Measurements from ENCODE around the gene UBE2E2. TPM values are rescaled to one million over a fixed set of nuclear protein-coding genes. Genes with fewer than 3 reads are reported as not detected.

UBE2E2 gene
- total RNA-seq, 1 experiment from 2014 or later, result 38.6 TPM

- Histone ChIP-seq H3K79me2 (ENCODE audit: insufficient read depth, low read length) (peaks cover 2% of the 10 kb centered on the region; the same call in 1 of the 2 replicates), H4K20me1 (ENCODE audit: control insufficient read depth, insufficient read depth, insufficient read length) (no peaks in the 10 kb centered on the region), H3K4me1 (ENCODE audit: insufficient read depth, low read length) (peaks cover 3% of the 10 kb centered on the region; the same call in 1 of the 2 replicates), H3K27me3 (ENCODE audit: insufficient read depth, low read length) (no peaks in the 10 kb centered on the region), H2BK15ac (ENCODE audit: low read depth, low read length) (no peak overlapping the region), H3K23ac (ENCODE audit: insufficient read length, low read depth, low read length) (no peak overlapping the region), H4K8ac (replicated peaks; ENCODE audit: insufficient read length, low read depth, low read length) (no peak overlapping the region), H2AFZ (ENCODE audit: low read length) (no peak overlapping the region), H4K91ac (ENCODE audit: insufficient read length, low read depth, low read length) (no peak overlapping the region), H3T11ph (ENCODE audit: low read length) (no peak overlapping the region), H4K5ac (ENCODE audit: insufficient read length, low read depth, low read length) (no peak overlapping the region), H2AK5ac (ENCODE audit: insufficient read length, low read length) (no peak overlapping the region), H2BK120ac (ENCODE audit: low read depth, low read length, poor library complexity, severe bottlenecking) (no peak overlapping the region), H3K56ac (ENCODE audit: insufficient read length, low read depth, low read length) (no peak overlapping the region), H3K4me2 (ENCODE audit: insufficient read depth, insufficient read length, low read length) (no peak overlapping the region), H2BK12ac (ENCODE audit: insufficient read length, low read depth, low read length) (no peak overlapping the region), H2BK5ac (ENCODE audit: insufficient read length, low read length) (no peak overlapping the region), H3K9me3 (ENCODE audit: control insufficient read depth, low read depth, low read length) (no peaks in the 10 kb centered on the region), H3K18ac (ENCODE audit: insufficient read length, low read depth, low read length) (no peak overlapping the region), H3K9ac (ENCODE audit: extremely low read depth, insufficient read length, low read length) (no peak overlapping the region), H3K14ac (ENCODE audit: insufficient read depth, low read length) (no peak overlapping the region), H3K4ac (ENCODE audit: low read depth, low read length) (no peak overlapping the region), H3K79me1 (ENCODE audit: insufficient read depth, low read depth, low read length, poor library complexity, severe bottlenecking) (peaks cover 9% of the 10 kb centered on the region), H2BK20ac (ENCODE audit: low read depth, low read length, poor library complexity, severe bottlenecking) (no peak overlapping the region), H3K27ac (ENCODE audit: insufficient read length, low read depth, low read length) (no peak overlapping the region), H3K23me2 (ENCODE audit: insufficient read length, low read depth, low read length, poor library complexity, severe bottlenecking) (no peaks in the 10 kb centered on the region)
- Mint-ChIP-seq H3K9me3 (no peaks in the 10 kb centered on the region), H3K27me3 (ENCODE audit: low read depth) (no peaks in the 10 kb centered on the region), H3K27ac (no peak overlapping the region), H3K4me3 (no peak overlapping the region), H3K4me1 (peaks cover 30 to 34% of the 10 kb centered on the region in 2 experiments), H3K36me3 (ENCODE audit: insufficient read depth in 1 of 3, low read depth in 3 of 3) (no peaks in the 10 kb centered on the region)
- no peak for TF ChIP-seq CTCF (conservative IDR thresholded peaks at IDR 0.05)
- DNase-seq, result no peak
- 100% methylated on average over 1 of the region's 5 CpGs for WGBS (ENCODE audit: extremely low coverage, insufficient read length, low lambda C conversion rate)
These were observed 38.1 kb downstream of the UBE2E2 start for GRCh38 chr3:23241256-23241655.

Measured in H9 (cell line).